GM19467 (cell line): ENCODE data around the gene FBXO22.
"Not testable (repeated sequence)": the region's sequence is repeated elsewhere in the genome, so short reads cannot be mapped to it uniquely, and the experiment has no call there.

ENCODE experiments used
- ATAC-seq: cut with Tn5 transposase; IDR thresholded peaks from one replicate; pipeline ENCODE4 v1.9.1; 2021; ENCODE audit warnings: mild to moderate bottlenecking, moderate library complexity; ENCODE audit not compliant: unreplicated experiment

Gene FBXO22

GRCh38 chr15:75903331-75904239, at the start of gene FBXO22:
TSS of gene FBXO22 (plus strand) at chr15:75903878. CDS start at chr15:75903964, 86 bp downstream.
- ATAC-seq: peak; percentile 83

GRCh38 chr15:75857886-75858285, 45.8 kb upstream of the FBXO22 start:
- ATAC-seq: no peak

- no peak for ATAC-seq
Observed at GRCh38 chr15:75861750-75862402, 41.8 kb upstream of the FBXO22 start.

GRCh38 chr15:75862796-75863195, 40.9 kb upstream of the FBXO22 start:
- ATAC-seq: no peak

GRCh38 chr15:75864213-75865059, 39.2 kb upstream of the FBXO22 start:
- ATAC-seq: no peak

- ATAC-seq: not testable (repeated sequence)
Observed at GRCh38 chr15:75866045-75866444, 37.6 kb upstream of the FBXO22 start.

GRCh38 chr15:75866916-75867315, 36.8 kb upstream of the FBXO22 start:
- ATAC-seq: no peak

GRCh38 chr15:75867449-75867848, 36.2 kb upstream of the FBXO22 start:
- ATAC-seq: no peak

GRCh38 chr15:75868019-75868418, 35.7 kb upstream of the FBXO22 start:
- no peak for ATAC-seq

GRCh38 chr15:75869446-75869845, 34.2 kb upstream of the FBXO22 start:
- no peak for ATAC-seq

- ATAC-seq: not testable (repeated sequence)
Observed at GRCh38 chr15:75871589-75871988, 32.1 kb upstream of the FBXO22 start.

- no peak for ATAC-seq
Observed at GRCh38 chr15:75872403-75872990, 31.2 kb upstream of the FBXO22 start.

- no peak for ATAC-seq
Observed at GRCh38 chr15:75884041-75884440, 19.6 kb upstream of the FBXO22 start.

- ATAC-seq: no peak
Observed at GRCh38 chr15:75887178-75887577, 16.5 kb upstream of the FBXO22 start.

GRCh38 chr15:75891895-75892294, 11.8 kb upstream of the FBXO22 start:
- no peak for ATAC-seq

GRCh38 chr15:75895731-75896130, 7.9 kb upstream of the FBXO22 start:
- ATAC-seq: no peak

- no peak for ATAC-seq
Observed at GRCh38 chr15:75900577-75900976, 3.1 kb upstream of the FBXO22 start.

- ATAC-seq: no peak
Observed at GRCh38 chr15:75902129-75902557, 1.5 kb upstream of the FBXO22 start.

GRCh38 chr15:75905231-75905630, 1.6 kb downstream of the FBXO22 start:
- ATAC-seq: no peak

- ATAC-seq: not testable (repeated sequence)
Observed at GRCh38 chr15:75910355-75910754, 6.7 kb downstream of the FBXO22 start.

GRCh38 chr15:75916978-75917377, 13.3 kb downstream of the FBXO22 start:
- ATAC-seq: no peak
